SK-MEL-5 (cell line): ENCODE data around the gene BRCA2. TPM values are rescaled to one million over a fixed set of nuclear protein-coding genes. Genes with fewer than 3 reads are reported as not detected.

Source experiments
- DNase-seq: peaks from one replicate; pipeline ENCODE4 v3.0.0-alpha.2; 2016; ENCODE audit warnings: low read depth, low spot score
- in situ Hi-C: cut with HindIII; loops from 2 replicates; pipeline ENCODE4 v1.10.0; 2016; ENCODE audit warnings: low sequenced_read_pairs, high pct_unique_total_duplicates, low pct_unique_long_range_greater_than_20kb
- total RNA-seq: library from RNA; depleted of rRNA; stranded (reverse); fragments of >200 nt; shearing (Covaris generic); gene quantifications from 2 replicates; pipeline ENCODE4 v1.2.3, GENCODE V29; 2014

Gene BRCA2
- total RNA-seq, 1 experiment from 2014 or later, result 11.4 TPM

DNA sequence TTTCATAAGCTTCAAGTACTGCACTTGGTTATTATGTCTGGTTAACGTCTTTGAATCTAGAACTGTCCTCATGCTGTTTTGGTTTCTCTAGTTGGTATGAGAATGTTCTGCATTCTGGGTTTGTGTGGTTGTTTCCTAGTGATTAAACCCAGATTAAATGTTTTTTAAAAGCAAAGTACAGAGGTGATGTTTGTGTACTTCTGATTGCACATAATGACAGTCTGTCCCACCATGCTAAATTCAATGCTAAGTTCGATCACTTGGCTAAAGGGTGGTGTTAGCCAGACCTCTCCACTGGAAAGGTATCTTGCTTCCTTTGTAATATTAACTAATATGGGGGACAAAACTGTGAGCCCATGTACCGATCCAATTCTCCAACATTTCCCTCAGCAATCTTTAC lies 98.0 kb downstream of the BRCA2 start:
- in situ Hi-C loops, result no loop called here
- no peak for DNase-seq

DNA sequence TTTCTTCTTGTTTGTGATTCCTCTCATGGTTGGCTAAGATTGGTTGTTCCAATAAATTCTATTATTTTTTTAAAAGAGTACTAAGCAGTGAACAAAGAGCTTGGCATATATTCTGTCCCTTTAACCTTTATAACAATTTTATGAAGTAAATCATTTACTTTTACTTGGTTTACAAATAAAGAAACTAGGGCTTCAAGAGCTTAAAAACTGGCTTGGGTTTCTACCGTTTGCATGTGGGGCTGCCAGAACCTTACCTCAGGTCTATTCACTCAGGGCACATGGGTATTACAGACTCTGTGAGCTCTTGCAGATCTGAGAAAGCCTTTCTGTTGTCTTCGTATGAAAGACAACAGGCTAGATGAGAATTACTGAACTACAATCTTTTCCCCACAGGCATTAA lies 99.3 kb downstream of the BRCA2 start:
- in situ Hi-C loops, result no loop called here
- DNase-seq, result no peak

DNA sequence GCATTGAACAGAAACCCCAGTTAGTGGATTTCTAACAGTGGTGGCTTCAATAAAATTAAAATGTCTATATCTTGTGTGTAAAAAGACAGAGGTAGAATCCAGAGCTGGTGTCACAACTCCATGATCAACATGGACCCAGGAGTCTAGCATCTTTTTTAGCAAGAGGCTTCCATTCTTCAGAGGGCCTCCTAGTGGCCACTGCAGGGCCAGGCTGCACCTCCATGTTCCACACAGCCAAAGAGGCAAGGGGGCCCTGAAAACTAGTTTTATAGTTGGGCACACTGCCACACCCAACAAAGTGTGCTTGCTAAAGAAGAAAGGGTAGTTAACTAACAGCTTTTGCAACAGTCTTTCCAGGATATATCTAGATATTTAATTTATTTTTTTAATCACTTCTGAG lies 99.7 kb downstream of the BRCA2 start:
- in situ Hi-C loops, result no loop called here
- peak; percentile 55 for DNase-seq

DNA sequence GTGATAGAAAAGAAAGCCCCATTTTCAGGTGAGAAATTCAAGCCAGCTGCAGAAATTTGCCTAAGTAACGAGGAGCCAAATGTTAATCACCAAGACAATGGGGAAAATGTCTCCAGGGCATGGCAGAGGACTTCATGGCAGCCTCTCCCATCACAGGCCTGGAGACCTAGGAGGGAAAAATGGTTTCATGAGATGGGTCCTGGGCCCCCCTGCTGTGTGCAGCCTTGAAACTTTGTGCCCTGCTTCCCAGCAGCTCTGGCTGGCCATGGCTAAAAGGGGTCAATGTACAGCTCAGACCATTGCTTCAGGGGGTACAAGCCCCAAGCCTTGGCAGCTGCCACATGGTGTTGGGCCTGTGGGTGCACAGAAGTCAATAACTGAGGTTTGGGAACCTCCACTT lies 102.7 kb downstream of the BRCA2 start:
- DNase-seq, result no peak
- in situ Hi-C loops, result no loop called here

DNA sequence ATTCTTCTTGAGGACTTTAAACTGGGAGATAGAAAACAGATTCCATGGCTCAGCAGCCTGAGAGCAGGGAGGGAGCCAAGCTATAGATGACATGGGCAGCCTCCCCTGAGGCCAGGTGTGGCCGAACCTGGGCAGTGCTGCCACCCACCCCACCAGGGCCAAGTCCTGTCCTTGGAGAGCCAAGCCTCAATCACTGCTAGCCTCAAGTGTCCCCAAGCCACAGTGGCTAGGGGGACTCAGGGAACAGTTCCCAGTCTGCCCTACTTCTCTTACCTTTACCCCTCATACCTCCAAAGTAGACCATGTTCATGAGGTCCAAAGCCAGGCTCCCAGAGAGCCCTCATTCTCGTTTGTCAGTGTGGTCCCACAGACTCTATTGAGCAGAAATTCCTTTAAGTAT lies 104.6 kb downstream of the BRCA2 start:
- no peak for DNase-seq
- in situ Hi-C loops, result no loop called here

DNA sequence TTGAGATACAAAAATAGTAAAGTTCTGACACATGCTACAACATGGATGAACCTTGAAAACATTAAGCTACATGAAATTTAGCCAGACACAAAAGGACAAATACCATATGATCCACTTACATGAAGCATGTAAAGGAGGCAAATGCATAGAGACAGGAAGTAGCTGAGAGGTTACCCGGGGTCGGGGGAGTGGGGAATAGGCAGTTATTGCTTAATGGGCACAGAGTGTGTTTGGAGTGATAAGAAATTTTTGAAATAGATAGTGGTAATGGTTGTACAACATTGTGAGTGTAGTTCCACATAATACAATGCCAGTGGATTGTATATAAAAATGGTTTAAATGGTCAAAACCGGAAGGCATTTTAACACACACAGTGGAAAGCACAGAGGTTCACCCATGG lies 108.3 kb downstream of the BRCA2 start:
- in situ Hi-C loops, result no loop called here
- DNase-seq, result no peak

DNA sequence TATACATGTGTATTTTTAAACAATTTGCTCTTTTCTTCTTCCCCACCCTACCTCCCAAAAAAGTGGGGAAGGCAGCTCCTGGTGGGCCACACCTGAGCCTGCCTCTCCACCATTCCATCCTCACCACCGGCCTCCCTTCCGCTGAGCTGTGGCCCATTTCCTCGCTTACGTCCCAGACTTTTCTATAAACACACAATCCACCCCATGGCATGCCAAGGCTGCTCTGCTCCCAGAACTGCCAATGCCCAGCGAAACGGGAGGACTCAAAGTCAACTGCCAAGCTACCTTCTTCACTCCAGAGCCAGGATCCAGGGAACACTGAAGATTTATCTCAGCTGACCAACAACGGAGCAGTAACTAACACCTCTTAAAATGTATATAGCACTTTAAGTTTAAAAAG lies 109.8 kb downstream of the BRCA2 start:
- in situ Hi-C loops, result no loop called here
- no peak for DNase-seq

DNA sequence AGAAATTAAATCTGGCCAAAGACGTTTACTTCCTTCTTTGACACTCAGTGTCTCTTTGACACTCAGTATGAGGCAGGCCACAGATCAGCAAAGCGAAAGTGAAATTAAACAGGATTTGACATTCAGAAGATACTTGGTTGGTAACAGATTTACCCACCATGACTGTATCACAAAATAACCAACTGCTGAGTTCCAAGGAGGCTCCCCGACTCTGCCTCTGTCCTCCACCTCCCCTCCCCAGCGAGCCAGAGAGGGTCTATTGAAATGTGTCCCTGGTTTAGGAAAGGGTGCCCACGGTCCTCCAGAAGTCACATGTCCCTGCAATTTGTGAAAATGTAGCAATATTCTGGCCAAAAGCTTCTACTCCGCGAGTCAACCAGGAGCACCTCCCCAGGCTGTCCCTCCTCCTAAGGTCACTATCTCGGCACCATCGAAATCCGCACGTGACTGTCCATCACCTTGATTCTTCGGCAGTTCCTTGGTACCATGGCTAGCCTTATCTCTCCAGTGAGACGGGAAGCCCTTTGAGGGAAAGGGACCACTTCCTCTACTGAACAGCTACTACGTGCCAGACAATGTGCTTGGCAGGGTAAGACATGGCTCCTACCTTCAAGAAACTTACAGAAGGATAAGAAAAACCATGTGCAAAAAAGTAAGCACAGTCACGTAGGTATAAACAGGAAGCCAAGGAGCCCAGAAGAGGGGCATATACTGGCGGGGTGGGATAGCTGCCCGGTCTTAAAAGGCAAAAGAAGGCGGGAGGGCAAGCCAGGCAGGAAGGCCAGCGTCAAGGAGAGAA lies 111.1 kb downstream of the BRCA2 start:
- no peak for DNase-seq

DNA sequence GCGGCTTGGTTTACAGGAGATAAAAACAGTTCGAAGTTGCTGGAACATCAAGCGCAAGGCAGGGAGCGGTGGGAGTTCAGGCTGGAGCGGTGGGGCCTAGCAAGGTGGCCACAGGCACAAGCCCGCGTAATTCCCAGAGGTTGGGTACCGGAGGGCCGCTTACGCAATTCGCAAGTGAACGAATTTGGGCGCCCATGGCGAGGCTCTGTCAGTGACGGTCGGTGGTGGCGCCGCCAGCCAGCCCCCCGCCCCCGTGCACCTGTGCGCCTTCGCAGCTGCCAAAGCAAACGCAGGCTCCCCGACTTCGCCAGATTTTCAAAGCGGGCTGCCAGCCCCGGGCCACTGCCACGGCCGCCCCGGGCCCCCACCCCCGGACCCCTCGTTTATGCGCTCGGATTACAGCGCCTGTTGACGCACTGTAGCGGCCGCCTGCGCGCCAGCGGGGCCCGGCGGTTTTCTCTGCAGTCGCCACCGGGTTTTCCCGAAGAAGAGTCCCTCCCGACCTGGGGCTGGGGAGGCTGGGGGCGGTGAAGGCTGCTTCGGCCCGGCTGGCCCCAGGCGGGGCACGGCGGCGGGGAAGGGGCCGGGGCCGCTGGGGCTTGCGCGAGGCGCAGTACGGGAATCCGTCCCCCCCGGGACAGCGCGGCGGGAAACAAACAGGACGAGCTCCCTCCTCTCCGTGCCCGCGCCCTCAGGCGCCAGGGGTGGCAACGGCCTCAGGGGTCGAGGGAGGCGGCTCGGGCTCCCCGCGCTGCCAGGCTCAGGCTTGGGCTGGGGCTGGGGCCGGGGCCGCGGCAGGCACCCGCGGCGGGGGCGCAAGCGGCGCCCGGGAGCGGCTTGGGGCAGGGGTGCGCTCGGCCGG lies 111.9 kb downstream of the BRCA2 start:
- DNase-seq, result no peak
- in situ Hi-C loops, result no loop called here

More for the DNA sequence above, 111.1 kb downstream of the BRCA2 start:
- in situ Hi-C loops, result no loop called here

DNA sequence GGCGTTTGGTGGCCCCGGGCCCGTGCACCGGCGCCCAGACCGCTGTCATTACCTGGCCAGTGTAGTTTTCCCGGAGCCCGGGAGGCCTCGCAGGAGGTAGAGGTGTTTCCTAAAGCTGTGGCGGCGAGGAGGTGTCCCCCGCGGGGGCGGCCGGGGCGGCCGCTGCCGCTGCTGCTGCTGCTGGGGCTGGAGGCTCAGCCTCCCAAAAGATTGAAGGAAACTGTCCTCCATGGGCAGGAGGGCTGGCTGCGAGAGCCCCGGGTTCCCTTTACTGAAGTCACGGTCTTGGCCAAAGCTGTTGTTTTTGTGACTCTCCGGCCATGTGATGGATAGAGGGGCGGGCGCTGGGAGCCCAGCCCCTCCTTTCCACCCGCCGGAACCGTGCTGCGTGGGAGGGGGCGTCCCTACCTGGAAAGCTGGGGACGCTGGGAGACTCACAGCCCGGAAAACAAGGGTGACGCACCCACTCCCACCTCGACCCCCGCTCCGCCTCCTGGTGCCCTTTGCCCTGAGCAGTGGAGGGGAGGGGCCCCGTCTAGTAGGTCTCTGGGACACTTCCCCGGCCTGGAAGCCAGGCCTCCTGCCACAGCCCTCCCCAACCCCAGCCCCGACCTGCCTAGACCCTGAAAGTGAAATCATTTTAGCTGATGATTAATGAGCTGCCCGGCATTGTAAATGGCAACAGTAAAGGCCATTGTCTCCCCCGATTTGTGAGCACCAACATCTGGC lies 112.7 kb downstream of the BRCA2 start, which contains the start of gene N4BP2L1:
Gene N4BP2L1, minus strand, starts transcription at position 279 of the 729 bp plus-strand sequence. Its CDS starts 48 bp downstream, at position 231.
- no peak for DNase-seq
- in situ Hi-C loops, result no loop called here

DNA sequence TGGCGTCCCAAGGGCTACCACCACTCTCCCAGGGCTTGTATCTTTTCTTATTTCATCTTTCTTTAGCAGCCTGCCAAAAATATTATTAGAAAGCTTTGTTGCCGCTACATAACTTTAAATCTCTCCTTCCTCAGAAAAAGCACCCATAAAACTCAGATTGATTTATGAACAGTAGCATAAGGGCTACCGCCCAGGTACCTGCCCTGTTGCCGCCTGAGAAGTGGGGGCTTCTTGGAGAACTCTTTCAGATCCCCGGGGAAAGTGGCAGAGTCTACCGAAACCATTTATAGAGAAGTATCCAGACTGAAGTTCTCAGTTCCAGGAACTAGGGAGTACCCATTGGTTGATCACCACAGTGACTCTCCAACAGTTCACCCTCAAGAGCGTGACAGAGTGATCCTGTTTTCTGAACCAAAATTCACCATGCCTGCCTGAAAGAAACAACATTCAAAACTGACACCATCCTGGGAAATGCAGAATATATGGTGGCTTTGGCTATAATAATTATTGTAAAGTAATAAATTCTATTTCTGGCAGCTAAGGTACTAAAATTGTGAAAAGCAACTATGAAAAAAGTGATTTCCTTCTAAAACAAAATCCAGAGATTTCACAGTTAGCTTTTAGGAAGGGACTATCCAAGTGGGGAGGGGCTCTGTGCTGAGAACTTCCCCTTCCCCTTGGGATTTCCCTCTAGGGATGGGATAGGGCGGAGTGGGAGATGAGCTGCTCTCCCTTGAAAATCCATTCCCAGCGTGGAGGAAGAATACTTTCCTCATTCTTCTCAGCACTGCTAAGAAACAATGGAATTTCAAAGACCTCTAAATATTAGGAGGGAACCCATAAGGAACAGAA lies 113.5 kb downstream of the BRCA2 start:
- DNase-seq, result no peak
- in situ Hi-C loops, result no loop called here

DNA sequence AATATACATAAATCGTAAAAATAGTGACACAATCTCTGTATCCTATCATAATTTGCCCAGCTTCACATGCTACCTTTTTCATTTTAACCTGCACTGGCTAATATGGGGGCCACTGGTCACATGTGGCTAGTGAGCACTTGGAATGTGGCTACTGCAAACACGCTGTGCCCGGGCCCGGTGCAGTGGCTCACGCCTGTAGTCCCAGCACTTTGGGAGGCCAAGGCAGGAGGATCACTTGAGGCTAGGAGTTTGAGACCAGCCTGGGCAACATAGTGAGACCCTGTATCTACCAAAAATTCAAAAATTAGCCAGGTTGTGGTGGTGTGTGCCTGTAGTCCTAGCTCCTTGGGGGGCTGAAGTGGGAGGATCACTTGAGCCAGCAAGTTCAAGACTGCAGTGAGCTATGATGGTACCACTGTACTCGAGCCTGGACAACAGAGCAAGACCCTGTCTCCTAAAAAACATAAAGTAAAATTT lies 114.2 kb downstream of the BRCA2 start:
- no peak for DNase-seq
- in situ Hi-C loops, result no loop called here

DNA sequence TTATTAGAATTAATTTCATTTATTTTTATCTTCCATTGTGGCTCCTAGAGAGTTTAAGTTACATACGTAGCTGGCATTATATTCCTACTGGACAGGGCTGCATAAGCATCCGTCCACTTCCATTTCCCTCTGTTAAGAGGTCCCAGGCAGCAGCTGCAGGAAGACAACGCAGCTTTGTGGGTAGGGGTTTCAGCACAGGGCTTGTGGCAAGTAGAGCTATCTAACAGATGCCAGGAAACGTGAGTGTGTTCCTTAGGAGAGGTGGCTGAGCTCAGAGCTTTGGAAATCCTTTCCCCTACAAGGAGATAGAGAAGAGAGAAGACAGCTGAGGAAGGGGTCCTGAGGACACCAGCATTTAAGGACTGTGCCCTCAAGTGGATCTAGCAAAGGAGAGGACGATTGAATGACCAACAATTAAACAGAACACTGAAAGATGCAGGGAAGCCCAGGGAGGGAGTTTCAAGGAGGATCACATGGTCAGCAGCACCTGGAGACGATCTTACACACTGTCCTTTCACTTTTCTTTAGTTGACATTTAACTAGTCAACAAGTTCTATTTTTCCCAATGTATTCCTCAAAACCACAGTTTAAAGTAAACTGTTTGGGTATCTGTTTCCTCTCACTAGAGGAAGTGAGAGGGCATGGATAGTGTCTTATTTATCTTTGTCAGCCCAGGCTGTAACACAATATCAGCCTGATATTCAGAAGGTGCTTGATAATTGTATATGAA lies 114.9 kb downstream of the BRCA2 start:
- in situ Hi-C loops, result no loop called here
- DNase-seq, result no peak

DNA sequence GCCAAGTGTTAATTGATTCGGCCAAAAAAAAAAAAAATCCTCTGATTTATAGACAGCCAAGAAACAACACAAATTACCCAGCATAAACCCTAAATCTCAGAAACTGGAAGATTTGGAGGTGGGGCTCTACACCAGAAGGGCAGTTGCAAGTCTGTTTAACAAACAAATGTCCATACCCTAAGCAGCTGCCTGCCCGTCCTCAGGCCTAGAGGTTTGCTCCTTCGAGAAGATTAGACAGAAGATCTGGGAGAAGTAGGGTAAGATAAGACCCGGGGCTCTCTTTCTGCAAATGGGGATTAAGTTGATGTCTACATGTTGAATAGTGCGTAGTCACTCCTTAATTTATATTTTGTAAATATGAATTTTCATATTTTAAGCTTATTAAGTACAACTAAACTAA lies 116.1 kb downstream of the BRCA2 start:
- DNase-seq, result no peak
- in situ Hi-C loops, result no loop called here

DNA sequence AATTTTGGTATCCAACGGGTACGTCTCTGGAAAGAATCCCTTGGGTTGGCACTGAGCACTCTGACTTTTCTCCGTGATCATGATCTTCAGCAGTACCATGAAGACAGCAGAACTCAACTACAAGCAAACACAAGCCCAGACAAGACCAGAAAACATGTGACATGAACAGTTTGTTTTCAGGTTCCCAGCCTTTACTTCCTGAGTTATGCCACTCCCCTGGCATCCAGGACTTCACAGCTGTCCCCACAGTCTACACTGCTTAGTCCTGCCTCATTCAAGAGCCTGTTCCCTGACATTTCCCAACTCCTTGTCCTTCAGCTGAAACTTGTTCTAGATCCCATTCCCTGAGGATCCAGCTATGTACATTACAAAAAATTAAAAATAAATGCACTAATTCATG lies 117.5 kb downstream of the BRCA2 start:
- no peak for DNase-seq
- in situ Hi-C loops, result no loop called here

DNA sequence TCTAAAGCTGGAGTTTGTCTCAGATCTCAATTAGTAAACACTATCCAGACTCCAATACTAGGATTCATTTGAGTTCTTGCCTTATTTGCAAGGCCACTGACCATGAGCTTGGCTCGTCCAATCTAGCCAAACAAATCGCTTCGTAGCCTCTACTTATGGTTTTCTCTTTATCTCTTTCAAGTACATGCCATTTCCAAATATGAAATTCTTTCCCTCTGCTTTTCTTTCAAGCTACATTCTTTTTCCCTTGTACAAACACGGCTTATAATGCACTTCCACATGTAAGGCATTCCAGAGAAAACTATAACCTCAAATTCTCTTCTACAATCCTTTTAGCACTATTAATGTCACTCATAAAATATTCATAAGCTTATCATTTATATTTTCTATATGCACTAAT lies 123.6 kb downstream of the BRCA2 start:
- in situ Hi-C loops, result no loop called here
- no peak for DNase-seq

DNA sequence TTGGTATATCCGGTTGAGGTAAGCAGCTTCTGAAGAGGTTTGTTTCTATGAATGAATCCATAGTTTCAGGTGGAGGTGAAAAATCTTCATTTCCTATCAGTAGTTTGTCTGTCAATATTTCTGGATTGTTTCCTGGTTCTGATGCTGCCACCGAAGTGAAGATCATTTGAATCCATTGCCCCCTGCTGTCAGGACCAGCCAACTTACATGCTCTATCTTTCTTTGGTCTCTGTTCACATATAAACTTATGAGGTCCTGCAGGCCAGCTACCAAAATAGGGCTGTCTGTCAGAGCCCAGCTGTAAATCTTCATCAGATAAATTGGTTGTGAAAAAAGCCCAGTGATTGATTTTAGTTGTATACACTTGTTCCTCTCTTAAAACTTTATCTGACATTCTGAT lies 127.8 kb downstream of the BRCA2 start:
- peak; percentile 33 for DNase-seq
- in situ Hi-C loops, result no loop called here
